K562 (cell line): ENCODE results near the gene COX5A. TPM values are rescaled to one million over a fixed set of nuclear protein-coding genes. Genes with fewer than 3 reads are reported as not detected.

Experiments
- ATAC-seq: fragments of 200-7000 bp; cut with Tn5 transposase; 3 replicates; pipeline ENCODE4 v1.9.1; 2020; ENCODE audit warnings: moderate library complexity
- BruUV-seq: library from RNA; stranded (reverse); fragments of 400-500 nt; replicated peaks from 2 replicates; lab custom pipeline; 2021; lab: Mats Ljungman, UMichigan
- CTCF ChIA-PET: fragments of 300-600 bp; formaldehyde crosslinking; extraction: SDS; loops from one replicate; lab custom pipeline; 2021; ENCODE audit warnings: low intra/inter-chr PET ratio; lab: Yijun Ruan, JAX
- POLR2A ChIA-PET: fragments of 300-600, 350-650 bp; sonication (Branson Sonifier 250); formaldehyde crosslinking; extraction: SDS; loops from one replicate; lab custom pipeline; 2021; ENCODE audit warnings: antibody characterized with exemption, inconsistent platforms; lab: Yijun Ruan, JAX
- DNase-seq, 4 experiments: peaks; one replicate each; pipeline versions ENCODE4 v3.0.0 to v3.0.0-alpha.2; 2011 to 2018; ENCODE audit warnings: low spot score in 3 of 4, mixed read lengths in 3 of 4; ENCODE audit errors: extremely low read depth in 1 of 4
- FAIRE-seq: peaks from 2 replicates; lab custom pipeline; 2011; peaks lifted over from hg19 to GRCh38; lab: Jason Lieb, UNC
- H2AFZ ChIP-seq: 2 replicates; pipeline ENCODE4 v1.6.0; 2011; ENCODE audit warnings: low read depth, low read length, control low read depth, inconsistent platforms
- H3K27ac ChIP-seq: fragments of 200-600 bp; 3 replicates; pipeline ENCODE4 v1.8.0; 2011; ENCODE audit warnings: low read depth, mild to moderate bottlenecking, control low read depth, inconsistent platforms, low read length, moderate library complexity, mixed read lengths; ENCODE audit errors: extremely low read depth
- H3K27me3 ChIP-seq, 2 experiments: fragments of 300-600 bp in 1 of 2; 2 replicates in 1 of 2; 3 replicates in 1 of 2; pipeline versions ENCODE4 v1.6.0 to v1.8.0; 2011; ENCODE audit warnings: inconsistent platforms in 2 of 2, low read length in 2 of 2, mild to moderate bottlenecking in 1 of 2, mixed read lengths in 1 of 2, moderate library complexity in 1 of 2; ENCODE audit not compliant: control insufficient read depth in 2 of 2, insufficient read depth in 2 of 2
- H3K36me3 ChIP-seq: fragments of 300-600 bp; 3 replicates; pipeline ENCODE4 v1.8.0; 2011; ENCODE audit warnings: mild to moderate bottlenecking, low read length, inconsistent platforms; ENCODE audit not compliant: control insufficient read depth, insufficient read depth
- H3K4me1 ChIP-seq, 2 experiments: fragments of 200-600 bp in 1 of 2; replicated peaks in 1 of 2; 2 replicates in 1 of 2; 3 replicates in 1 of 2; pipeline versions ENCODE4 v1.5.1 to v1.8.0; 2011; ENCODE audit warnings: inconsistent platforms in 2 of 2, low read length in 2 of 2, mild to moderate bottlenecking in 1 of 2, mixed read lengths in 1 of 2, moderate library complexity in 1 of 2; ENCODE audit not compliant: control insufficient read depth in 2 of 2, insufficient read depth in 2 of 2
- H3K4me2 ChIP-seq: 2 replicates; pipeline ENCODE4 v1.6.1; 2011; ENCODE audit warnings: low read length, control low read depth, inconsistent platforms, mixed read lengths; ENCODE audit not compliant: insufficient read depth
- H3K4me3 ChIP-seq: fragments of 200-600 bp; sonication (generic), shearing (Covaris generic); 2 replicates; pipeline ENCODE4 v1.5.1; 2016; ENCODE audit warnings: control low read depth, inconsistent platforms
- H3K79me2 ChIP-seq: fragments of 200-600 bp; 3 replicates; pipeline ENCODE4 v1.8.0; 2011; ENCODE audit warnings: low read length, inconsistent platforms; ENCODE audit not compliant: control insufficient read depth, insufficient read depth
- H3K9ac ChIP-seq, 2 experiments: 2 replicates each; pipeline versions ENCODE4 v1.6.0 to v1.6.1; 2011; ENCODE audit warnings: low read depth in 2 of 2, low read length in 2 of 2, control low read depth in 1 of 2, inconsistent platforms in 1 of 2, mild to moderate bottlenecking in 1 of 2, mixed read lengths in 1 of 2; ENCODE audit not compliant: insufficient read depth in 1 of 2
- H3K9me1 ChIP-seq: one replicate; pipeline ENCODE4 v1.6.0; 2011; ENCODE audit warnings: inconsistent platforms, mild to moderate bottlenecking, low read length, moderate library complexity; ENCODE audit not compliant: control insufficient read depth, insufficient read depth
- H3K9me3 ChIP-seq: replicated peaks from 2 replicates; pipeline ENCODE4 v1.5.1; 2011; ENCODE audit warnings: low read depth, low read length, inconsistent platforms; ENCODE audit not compliant: control insufficient read depth, insufficient read depth
- H4K20me1 ChIP-seq: replicated peaks from 2 replicates; pipeline ENCODE4 v1.6.1; 2011; ENCODE audit warnings: low read length, inconsistent platforms, mixed read lengths; ENCODE audit not compliant: control insufficient read depth, insufficient read depth
- EZH2 ChIP-seq: IDR thresholded peaks from 2 replicates; pipeline ENCODE4 v1.6.1; 2012; ENCODE audit warnings: low read depth, mild to moderate bottlenecking, inconsistent platforms, low read length, borderline replicate concordance
- SMARCA4 ChIP-seq: fragments of 450-650 bp; IDR thresholded peaks from 2 replicates; pipeline ENCODE4 v1.6.1; 2016
- SREBF2 ChIP-seq: sonication (generic); formaldehyde crosslinking; IDR thresholded peaks from 2 replicates; pipeline ENCODE4 v1.4.0; 2020; ENCODE audit warnings: mild to moderate bottlenecking, missing genetic modification reagents
- ZNF175 ChIP-seq: fragments of 200-800 bp; sonication (Bioruptor generic); IDR thresholded peaks from 2 replicates; pipeline ENCODE4 v1.6.1; 2016; ENCODE audit warnings: low read depth, mild to moderate bottlenecking, missing genetic modification characterization, missing compliant biosample characterization
- ZNF23 ChIP-seq: fragments of 250-450 bp; sonication (Bioruptor Pico); IDR thresholded peaks from 2 replicates; pipeline ENCODE4 v1.4.0; 2020; ENCODE audit warnings: mild to moderate bottlenecking
- WGBS: fragments of 100-300 bp; shearing (Covaris generic); methylation state at CpG from one replicate; pipeline ENCODE4 v1.1.6; 2016; ENCODE audit warnings: low coverage, mixed read lengths; ENCODE audit not compliant: insufficient coverage; ENCODE audit errors: missing lambda C conversion rate; 5-methylcytosine and 5-hydroxymethylcytosine counted together
- in situ Hi-C: fragments of 300-500 bp; cut with MboI; formaldehyde crosslinking; loops from 4 replicates; pipeline ENCODE4 v1.15.0; 2018; ENCODE audit warnings: inconsistent platforms, mixed read lengths
- intact Hi-C: fragments of 100-400 bp; cut with micrococcal nuclease; formaldehyde crosslinking; loops from 2 replicates; pipeline ENCODE4 v1.14.2; 2022
- polyA plus RNA-seq, 8 experiments: library from polyadenylated mRNA; depleted of rRNA in 4 of 8; stranded (reverse) in 5 of 8; unstranded in 3 of 8; fragments of >200 nt; fragmentation: Nextera tagmentation in 2 of 8; fragmentation: Illumina TruSeq in 1 of 8; extraction: Ambion mirVana in 2 of 8; extraction: Trizol in 1 of 8; gene quantifications; 2 replicates each; pipeline versions ENCODE4 v1.2.1 to v1.2.3, GENCODE V29; 2011 to 2014; ENCODE audit warnings: inconsistent platforms in 1 of 8, missing spikeins in 1 of 8
- total RNA-seq, 7 experiments: library from RNA; depleted of rRNA in 6 of 7; stranded (reverse); fragments of >200 nt in 6 of 7; fragmentation: Illumina TruSeq in 2 of 7; extraction: Trizol in 2 of 7; gene quantifications; 2 replicates each; pipeline versions ENCODE4 v1.2.1 to v1.2.3, GENCODE V29; 2011 to 2021; ENCODE audit warnings: low replicate concordance in 1 of 7
- TF ChIP-seq, protein P1 (sequence below): sonication (generic); formaldehyde crosslinking; IDR thresholded peaks from 2 replicates; pipeline ENCODE4 v1.8.0; 2022; ENCODE audit warnings: missing genetic modification reagents, mild to moderate bottlenecking, borderline replicate concordance
- TF ChIP-seq, protein P2 (sequence below): fragments of 450-650 bp; IDR thresholded peaks from 2 replicates; pipeline ENCODE4 v1.6.1; 2018; ENCODE audit not compliant: partially characterized antibody
- TF ChIP-seq, protein P3 (sequence below): IDR thresholded peaks from 3 replicates; pipeline ENCODE4 v1.6.1; 2011; ENCODE audit warnings: borderline replicate concordance, mild to moderate bottlenecking; ENCODE audit not compliant: insufficient read length, insufficient read depth

COX5A gene
- total and polyA plus RNA-seq, 9 of the 15 experiments (the other 6 are each of a cell fraction or from before 2014, with no cell fraction given): 86.8 to 553 (median 371) TPM

DNA sequence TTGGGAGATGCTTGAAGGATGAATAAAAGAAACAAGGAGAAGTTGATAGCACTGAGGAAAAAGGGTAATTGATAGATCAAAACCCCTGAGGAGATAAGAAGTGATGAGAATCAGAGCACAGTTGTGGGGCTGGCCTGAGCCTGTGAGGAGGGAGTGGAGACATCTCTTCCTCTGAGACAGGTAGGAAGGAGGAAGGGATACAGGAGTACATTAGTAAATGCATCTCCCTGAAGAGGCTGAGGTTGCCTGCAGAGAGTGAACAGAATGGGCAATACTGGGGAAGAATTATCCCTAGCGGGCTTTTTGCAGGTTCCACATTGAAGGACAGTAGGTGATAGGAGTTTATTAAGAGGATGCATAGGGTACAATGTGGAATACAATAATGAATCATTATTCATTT is 40.2 kb upstream of the COX5A start:
- ATAC-seq (no peak), DNase-seq (no peak), FAIRE-seq (no peak)
- Histone ChIP-seq H3K4me3 (no peak overlapping the region), H3K4me2 (no peak overlapping the region), H3K9ac (no peak overlapping the region), H4K20me1 (no peaks in the 10 kb centered on the region), H3K9me1 (no peaks in the 10 kb centered on the region), H3K27me3 (peaks cover 10 to 28% of the 10 kb centered on the region in 2 experiments; a peak in 3 of 5 replicates), H3K79me2 (no peaks in the 10 kb centered on the region), H2AFZ (no peak overlapping the region), H3K27ac (no peak overlapping the region)
- ChIA-PET POLR2A (interaction anchor here (0.6 to 1.7 kb wide), 2 partner anchors 18 to 147 kb away, joined by 3 to 5 read pairs; no protein-coding TSS in a partner anchor), CTCF (no interaction called here)
- 0% methylated on average over 1 of the region's 1 CpG for WGBS
- in situ Hi-C loops: no loop called here
- TF ChIP-seq, protein P1, sequence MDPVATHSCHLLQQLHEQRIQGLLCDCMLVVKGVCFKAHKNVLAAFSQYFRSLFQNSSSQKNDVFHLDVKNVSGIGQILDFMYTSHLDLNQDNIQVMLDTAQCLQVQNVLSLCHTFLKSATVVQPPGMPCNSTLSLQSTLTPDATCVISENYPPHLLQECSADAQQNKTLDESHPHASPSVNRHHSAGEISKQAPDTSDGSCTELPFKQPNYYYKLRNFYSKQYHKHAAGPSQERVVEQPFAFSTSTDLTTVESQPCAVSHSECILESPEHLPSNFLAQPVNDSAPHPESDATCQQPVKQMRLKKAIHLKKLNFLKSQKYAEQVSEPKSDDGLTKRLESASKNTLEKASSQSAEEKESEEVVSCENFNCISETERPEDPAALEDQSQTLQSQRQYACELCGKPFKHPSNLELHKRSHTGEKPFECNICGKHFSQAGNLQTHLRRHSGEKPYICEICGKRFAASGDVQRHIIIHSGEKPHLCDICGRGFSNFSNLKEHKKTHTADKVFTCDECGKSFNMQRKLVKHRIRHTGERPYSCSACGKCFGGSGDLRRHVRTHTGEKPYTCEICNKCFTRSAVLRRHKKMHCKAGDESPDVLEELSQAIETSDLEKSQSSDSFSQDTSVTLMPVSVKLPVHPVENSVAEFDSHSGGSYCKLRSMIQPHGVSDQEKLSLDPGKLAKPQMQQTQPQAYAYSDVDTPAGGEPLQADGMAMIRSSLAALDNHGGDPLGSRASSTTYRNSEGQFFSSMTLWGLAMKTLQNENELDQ (CRISPR knock-in tag): no peak
- TF ChIP-seq, protein P2, sequence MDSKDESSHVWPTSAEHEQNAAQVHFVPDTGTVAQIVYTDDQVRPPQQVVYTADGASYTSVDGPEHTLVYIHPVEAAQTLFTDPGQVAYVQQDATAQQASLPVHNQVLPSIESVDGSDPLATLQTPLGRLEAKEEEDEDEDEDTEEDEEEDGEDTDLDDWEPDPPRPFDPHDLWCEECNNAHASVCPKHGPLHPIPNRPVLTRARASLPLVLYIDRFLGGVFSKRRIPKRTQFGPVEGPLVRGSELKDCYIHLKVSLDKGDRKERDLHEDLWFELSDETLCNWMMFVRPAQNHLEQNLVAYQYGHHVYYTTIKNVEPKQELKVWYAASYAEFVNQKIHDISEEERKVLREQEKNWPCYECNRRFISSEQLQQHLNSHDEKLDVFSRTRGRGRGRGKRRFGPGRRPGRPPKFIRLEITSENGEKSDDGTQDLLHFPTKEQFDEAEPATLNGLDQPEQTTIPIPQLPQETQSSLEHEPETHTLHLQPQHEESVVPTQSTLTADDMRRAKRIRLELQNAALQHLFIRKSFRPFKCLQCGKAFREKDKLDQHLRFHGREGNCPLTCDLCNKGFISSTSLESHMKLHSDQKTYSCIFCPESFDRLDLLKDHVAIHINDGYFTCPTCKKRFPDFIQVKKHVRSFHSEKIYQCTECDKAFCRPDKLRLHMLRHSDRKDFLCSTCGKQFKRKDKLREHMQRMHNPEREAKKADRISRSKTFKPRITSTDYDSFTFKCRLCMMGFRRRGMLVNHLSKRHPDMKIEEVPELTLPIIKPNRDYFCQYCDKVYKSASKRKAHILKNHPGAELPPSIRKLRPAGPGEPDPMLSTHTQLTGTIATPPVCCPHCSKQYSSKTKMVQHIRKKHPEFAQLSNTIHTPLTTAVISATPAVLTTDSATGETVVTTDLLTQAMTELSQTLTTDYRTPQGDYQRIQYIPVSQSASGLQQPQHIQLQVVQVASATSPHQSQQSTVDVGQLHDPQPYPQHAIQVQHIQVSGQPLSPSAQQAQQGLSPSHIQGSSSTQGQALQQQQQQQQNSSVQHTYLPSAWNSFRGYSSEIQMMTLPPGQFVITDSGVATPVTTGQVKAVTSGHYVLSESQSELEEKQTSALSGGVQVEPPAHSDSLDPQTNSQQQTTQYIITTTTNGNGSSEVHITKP: no peak
- TF ChIP-seq ZNF175 (CRISPR knock-in tag) (no peak), EZH2 (no peak), SMARCA4 (no peak), SREBF2 (CRISPR knock-in tag) (no peak), ZNF23 (CRISPR knock-in tag) (no peak)
- TF ChIP-seq, protein P3, sequence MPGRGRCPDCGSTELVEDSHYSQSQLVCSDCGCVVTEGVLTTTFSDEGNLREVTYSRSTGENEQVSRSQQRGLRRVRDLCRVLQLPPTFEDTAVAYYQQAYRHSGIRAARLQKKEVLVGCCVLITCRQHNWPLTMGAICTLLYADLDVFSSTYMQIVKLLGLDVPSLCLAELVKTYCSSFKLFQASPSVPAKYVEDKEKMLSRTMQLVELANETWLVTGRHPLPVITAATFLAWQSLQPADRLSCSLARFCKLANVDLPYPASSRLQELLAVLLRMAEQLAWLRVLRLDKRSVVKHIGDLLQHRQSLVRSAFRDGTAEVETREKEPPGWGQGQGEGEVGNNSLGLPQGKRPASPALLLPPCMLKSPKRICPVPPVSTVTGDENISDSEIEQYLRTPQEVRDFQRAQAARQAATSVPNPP: no peak
- TF ChIP-seq, all 486 proteins: peak for 0
- Histone ChIP-seq H3K9me3 (peaks cover 2% of the 10 kb centered on the region; the same call in 1 of the 2 replicates), H3K36me3 (no peaks in the 10 kb centered on the region), H3K4me1 (no peaks in the 10 kb centered on the region)
- intact Hi-C loops: no loop called here
- BruUV-seq: no TSS peak
